ENCODE measurements around the gene KSR2.
"Not testable (repeated sequence)": the region's sequence is repeated elsewhere in the genome, so short reads cannot be mapped to it uniquely, and the experiment has no call there.

Gene KSR2

GRCh38 chr12:117921929-117922777 lies 46.6 kb downstream of the KSR2 start:
- H3K9me3 Mint-ChIP-seq: no peaks in the 10 kb centered on the region
- H3K27ac Mint-ChIP-seq: no peak overlapping the region
- no peaks in the 10 kb centered on the region for H3K36me3 Mint-ChIP-seq (ENCODE audit: low read depth)
- H3K4me1 Mint-ChIP-seq (ENCODE audit: low read depth): no peaks in the 10 kb centered on the region
- no peaks in the 10 kb centered on the region for H3K27me3 Mint-ChIP-seq (ENCODE audit: low read depth)
- no peak overlapping the region for H3K4me3 Mint-ChIP-seq

DNA sequence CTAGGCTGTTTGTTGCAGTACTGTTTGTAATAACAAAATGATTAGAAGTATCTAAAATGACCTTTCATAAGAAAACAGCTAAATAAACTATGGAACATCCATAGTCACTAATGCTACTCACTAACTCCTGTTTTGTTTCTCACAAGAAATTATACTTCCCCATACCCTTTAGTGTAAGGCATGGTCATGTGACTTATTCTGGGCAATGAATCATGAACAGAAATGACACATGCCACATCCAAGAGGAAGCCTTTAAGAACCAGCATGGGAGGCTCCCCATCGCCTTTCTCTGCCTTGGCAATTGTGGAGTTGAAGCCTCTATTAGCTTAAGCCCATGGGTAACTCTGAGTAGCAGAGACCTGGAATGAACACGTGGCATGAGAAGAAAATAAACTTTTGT lies 49.3 kb downstream of the KSR2 start:
- Mint-ChIP-seq H3K27me3 (ENCODE audit: low read depth) (no peaks in the 10 kb centered on the region), H3K36me3 (ENCODE audit: low read depth) (no peaks in the 10 kb centered on the region)

GRCh38 chr12:117914686-117915085 lies 54.1 kb downstream of the KSR2 start:
- Mint-ChIP-seq H3K9me3 (peaks cover 19% of the 10 kb centered on the region), H3K27ac (no peak overlapping the region), H3K27me3 (ENCODE audit: low read depth) (no peaks in the 10 kb centered on the region), H3K4me1 (ENCODE audit: low read depth) (no peaks in the 10 kb centered on the region), H3K36me3 (ENCODE audit: low read depth) (no peaks in the 10 kb centered on the region), H3K4me3 (no peak overlapping the region)

More for the DNA sequence above, 49.3 kb downstream of the KSR2 start:
- H3K4me1 Mint-ChIP-seq (ENCODE audit: low read depth): no peaks in the 10 kb centered on the region
- H3K27ac Mint-ChIP-seq: no peak overlapping the region
- no peaks in the 10 kb centered on the region for H3K9me3 Mint-ChIP-seq
- H3K4me3 Mint-ChIP-seq: no peak overlapping the region

DNA sequence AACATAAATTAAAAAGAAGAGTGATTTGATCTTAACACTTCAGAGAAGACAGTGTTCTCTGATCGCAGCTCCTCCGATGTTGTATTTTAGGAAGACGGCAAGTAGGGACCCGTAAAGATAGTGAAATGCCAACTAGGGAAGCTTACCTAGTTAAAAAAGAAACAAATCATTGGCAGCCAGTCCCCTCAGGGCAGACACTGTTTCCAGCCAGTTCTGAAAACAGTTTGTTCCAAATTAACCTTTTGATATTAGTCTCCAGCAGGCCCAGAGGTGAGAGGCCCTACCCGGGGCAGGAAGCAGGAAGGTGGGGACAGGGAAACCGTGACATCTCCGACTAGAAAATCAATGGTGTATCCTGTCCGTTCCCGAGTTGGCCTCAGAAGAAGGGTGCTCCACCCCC lies 56.0 kb downstream of the KSR2 start:
- H3K27me3 Mint-ChIP-seq (ENCODE audit: low read depth): no peaks in the 10 kb centered on the region
- no peaks in the 10 kb centered on the region for H3K36me3 Mint-ChIP-seq (ENCODE audit: low read depth)
- no peaks in the 10 kb centered on the region for H3K4me1 Mint-ChIP-seq (ENCODE audit: low read depth)
- H3K9me3 Mint-ChIP-seq: peaks cover 19% of the 10 kb centered on the region
- H3K27ac Mint-ChIP-seq: no peak overlapping the region
- no peak overlapping the region for H3K4me3 Mint-ChIP-seq

DNA sequence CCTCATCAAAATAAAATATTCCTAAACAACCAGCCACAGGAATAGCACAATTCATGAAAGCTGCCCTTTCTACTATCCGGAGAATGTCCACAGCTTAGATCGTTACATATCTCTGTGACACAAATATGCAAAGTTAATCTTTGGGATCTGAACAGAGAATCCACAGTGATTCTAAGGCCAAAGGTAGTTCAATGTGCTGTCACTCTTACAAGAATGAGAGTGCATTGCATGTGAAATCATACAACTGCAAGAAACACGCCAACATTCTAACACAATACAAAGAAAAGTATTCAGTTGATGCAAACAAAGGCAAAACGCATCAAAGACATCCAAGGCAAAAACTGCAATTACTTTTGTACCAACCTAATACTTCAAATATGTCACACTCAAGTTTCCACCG lies 60.4 kb downstream of the KSR2 start:
- no peak overlapping the region for H3K4me3 Mint-ChIP-seq
- H3K36me3 Mint-ChIP-seq (ENCODE audit: low read depth): no peaks in the 10 kb centered on the region
- no peaks in the 10 kb centered on the region for H3K4me1 Mint-ChIP-seq (ENCODE audit: low read depth)
- H3K9me3 Mint-ChIP-seq: peaks cover 19% of the 10 kb centered on the region
- H3K27ac Mint-ChIP-seq: no peak overlapping the region
- no peaks in the 10 kb centered on the region for H3K27me3 Mint-ChIP-seq (ENCODE audit: low read depth)

DNA sequence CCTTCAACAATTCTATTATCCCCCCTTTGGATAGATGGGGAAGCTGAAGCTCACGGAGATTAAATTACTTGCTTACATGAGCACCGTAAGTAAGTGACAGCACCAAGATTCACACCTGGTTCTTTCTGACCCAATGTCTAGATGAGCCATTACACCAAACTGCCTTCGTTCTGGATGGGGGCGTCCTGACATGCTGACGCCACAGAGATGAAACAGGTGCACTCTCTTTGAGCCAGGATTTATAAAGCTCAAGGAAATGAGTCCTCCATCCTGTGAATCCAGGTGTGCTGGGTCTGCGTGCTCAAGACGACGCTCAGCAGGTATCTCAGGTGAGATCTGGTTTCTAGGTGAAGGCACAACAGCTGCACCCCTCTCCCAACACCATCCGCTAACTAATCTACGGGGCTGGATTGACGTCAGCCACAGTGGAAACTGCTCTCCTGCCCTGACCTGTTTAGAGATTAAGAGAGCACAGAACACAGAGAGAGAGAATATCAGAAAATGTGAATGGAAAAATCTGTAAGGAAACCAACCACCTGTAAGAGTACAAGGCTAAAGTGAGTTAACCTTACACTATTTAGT lies 61.6 kb downstream of the KSR2 start:
- Mint-ChIP-seq H3K9me3 (peaks cover 17% of the 10 kb centered on the region), H3K27ac (no peak overlapping the region), H3K4me1 (ENCODE audit: low read depth) (no peaks in the 10 kb centered on the region), H3K27me3 (ENCODE audit: low read depth) (no peaks in the 10 kb centered on the region), H3K36me3 (ENCODE audit: low read depth) (no peaks in the 10 kb centered on the region), H3K4me3 (no peak overlapping the region)

DNA sequence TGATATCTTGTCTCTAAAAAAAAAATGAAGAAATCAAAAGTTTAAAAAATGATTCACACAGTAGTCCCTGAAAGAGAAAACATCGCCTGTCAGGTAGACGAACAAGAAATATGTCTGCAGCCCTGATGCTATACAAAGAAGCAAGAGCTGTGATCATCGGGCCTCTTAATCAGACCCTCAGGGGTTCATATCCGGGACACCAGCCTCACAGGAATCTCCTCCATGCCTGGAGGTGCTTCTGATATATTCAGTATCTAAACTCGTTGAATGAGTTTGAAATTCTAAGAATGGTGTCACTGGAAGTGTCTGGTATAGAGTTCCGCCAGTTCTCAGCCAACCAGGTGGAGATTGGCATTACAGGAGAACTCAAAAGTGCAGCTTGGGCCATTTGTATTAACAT lies 64.7 kb downstream of the KSR2 start:
- Mint-ChIP-seq H3K9me3 (peaks cover 8% of the 10 kb centered on the region), H3K4me3 (no peak overlapping the region), H3K27me3 (ENCODE audit: low read depth) (no peaks in the 10 kb centered on the region), H3K36me3 (ENCODE audit: low read depth) (no peaks in the 10 kb centered on the region), H3K27ac (no peak overlapping the region), H3K4me1 (ENCODE audit: low read depth) (no peaks in the 10 kb centered on the region)

GRCh38 chr12:117903110-117903840 lies 65.5 kb downstream of the KSR2 start:
- Mint-ChIP-seq H3K27me3 (ENCODE audit: low read depth) (no peaks in the 10 kb centered on the region), H3K4me3 (no peak overlapping the region), H3K9me3 (peaks cover 14% of the 10 kb centered on the region), H3K4me1 (ENCODE audit: low read depth) (no peaks in the 10 kb centered on the region), H3K27ac (no peak overlapping the region), H3K36me3 (ENCODE audit: low read depth) (no peaks in the 10 kb centered on the region)

DNA sequence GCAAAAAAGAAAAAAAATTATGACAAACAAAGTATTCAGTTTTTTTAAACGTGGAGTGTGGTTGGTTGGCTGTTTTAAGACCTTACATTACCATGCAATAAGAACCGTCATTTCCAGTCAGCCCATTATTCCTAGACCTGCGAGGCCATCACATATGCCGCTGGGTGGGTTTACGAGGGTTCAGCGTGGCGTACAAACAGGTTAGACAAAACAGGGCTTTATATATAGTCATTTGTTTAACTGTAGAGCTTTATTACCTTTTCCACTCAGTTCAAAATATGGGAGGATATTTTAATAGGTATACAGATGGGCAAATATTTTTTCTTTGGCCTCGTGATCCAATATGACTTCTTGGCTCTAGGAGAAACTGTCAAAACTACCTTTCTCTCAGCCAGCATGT lies 67.2 kb downstream of the KSR2 start:
- Mint-ChIP-seq H3K36me3 (ENCODE audit: low read depth) (no peaks in the 10 kb centered on the region), H3K4me1 (ENCODE audit: low read depth) (no peaks in the 10 kb centered on the region), H3K4me3 (no peak overlapping the region), H3K27ac (no peak overlapping the region), H3K9me3 (peaks cover 18% of the 10 kb centered on the region), H3K27me3 (ENCODE audit: low read depth) (no peaks in the 10 kb centered on the region)

DNA sequence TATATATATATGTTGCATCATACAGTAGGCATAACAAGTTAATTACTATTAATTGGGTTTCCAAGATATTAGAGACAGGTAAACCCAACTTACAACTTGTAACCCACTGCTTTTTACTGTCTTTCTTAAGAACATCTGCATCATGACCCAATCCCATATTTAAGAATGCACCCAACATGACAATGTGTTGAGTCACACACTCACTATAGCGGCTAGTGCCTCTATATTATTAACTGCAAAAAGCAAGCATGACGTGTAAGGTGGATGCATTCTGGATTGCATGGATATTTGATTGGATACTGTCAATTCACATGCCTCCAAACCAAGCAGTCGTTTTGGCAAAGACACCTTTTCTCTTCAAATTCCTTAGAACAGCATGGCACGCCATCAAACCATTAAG lies 68.2 kb downstream of the KSR2 start:
- Mint-ChIP-seq H3K36me3 (ENCODE audit: low read depth) (no peaks in the 10 kb centered on the region), H3K27ac (no peak overlapping the region), H3K27me3 (ENCODE audit: low read depth) (no peaks in the 10 kb centered on the region), H3K4me1 (ENCODE audit: low read depth) (no peaks in the 10 kb centered on the region), H3K9me3 (peaks cover 22% of the 10 kb centered on the region), H3K4me3 (no peak overlapping the region)

GRCh38 chr12:117897372-117898161 lies 71.2 kb downstream of the KSR2 start:
- Mint-ChIP-seq H3K36me3 (ENCODE audit: low read depth) (no peaks in the 10 kb centered on the region), H3K9me3 (peaks cover 22% of the 10 kb centered on the region), H3K27ac (peak overlapping the region; percentile 20), H3K27me3 (ENCODE audit: low read depth) (no peaks in the 10 kb centered on the region), H3K4me1 (ENCODE audit: low read depth) (no peaks in the 10 kb centered on the region), H3K4me3 (no peak overlapping the region)

GRCh38 chr12:117896009-117896408 lies 72.8 kb downstream of the KSR2 start:
- no peaks in the 10 kb centered on the region for H3K4me1 Mint-ChIP-seq (ENCODE audit: low read depth)
- H3K9me3 Mint-ChIP-seq: peaks cover 22% of the 10 kb centered on the region
- no peak overlapping the region for H3K27ac Mint-ChIP-seq
- no peaks in the 10 kb centered on the region for H3K36me3 Mint-ChIP-seq (ENCODE audit: low read depth)
- H3K27me3 Mint-ChIP-seq (ENCODE audit: low read depth): no peaks in the 10 kb centered on the region
- no peak overlapping the region for H3K4me3 Mint-ChIP-seq

GRCh38 chr12:117892441-117892840 lies 76.3 kb downstream of the KSR2 start:
- no peak overlapping the region for H3K27ac Mint-ChIP-seq
- H3K4me3 Mint-ChIP-seq: no peak overlapping the region
- H3K36me3 Mint-ChIP-seq (ENCODE audit: low read depth): no peaks in the 10 kb centered on the region
- no peaks in the 10 kb centered on the region for H3K27me3 Mint-ChIP-seq (ENCODE audit: low read depth)
- H3K9me3 Mint-ChIP-seq: peaks cover 8% of the 10 kb centered on the region
- H3K4me1 Mint-ChIP-seq (ENCODE audit: low read depth): no peaks in the 10 kb centered on the region

DNA sequence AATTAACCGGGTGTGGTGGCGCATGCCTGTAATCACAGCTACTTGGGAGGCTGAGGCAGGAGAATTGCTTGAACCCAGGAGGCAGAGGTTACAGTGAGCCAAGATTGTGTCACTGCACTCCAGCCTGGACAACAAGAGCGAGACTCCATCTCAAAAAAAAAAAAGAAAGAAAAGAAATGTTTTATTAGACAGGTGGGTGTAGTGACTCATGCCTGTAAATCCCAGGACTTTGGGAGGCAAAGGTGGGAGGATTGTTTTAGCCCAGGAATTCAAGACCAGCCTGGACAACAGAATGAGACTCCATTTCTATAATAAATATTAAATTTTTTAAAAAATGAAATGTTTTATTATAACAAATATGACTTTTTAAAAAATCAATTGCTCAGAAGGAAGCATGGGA lies 77.5 kb downstream of the KSR2 start:
- not testable (repeated sequence) for H3K4me3 Mint-ChIP-seq; H3K36me3 Mint-ChIP-seq (ENCODE audit: low read depth); H3K27me3 Mint-ChIP-seq (ENCODE audit: low read depth); H3K9me3 Mint-ChIP-seq; H3K27ac Mint-ChIP-seq; H3K4me1 Mint-ChIP-seq (ENCODE audit: low read depth)
